ENCODE measurements around the gene SH3GLB1.
A peak's percentile ranks its signal among the peaks of the same experiment; 100 is the strongest.

The SH3GLB1 gene

GRCh38 chr1:86750076-86750475 lies 45.7 kb downstream of the SH3GLB1 start:
- H3K4me3 ChIP-seq (ENCODE audit: low read length): no peak overlapping the region
- TF ChIP-seq CTCF (IDR thresholded peaks at IDR 0.05; ENCODE audit: insufficient read depth, low read depth, low read length, missing control alignments): no peak
- DNase-seq (ENCODE audit: low read depth): no peak

GRCh38 chr1:86750530-86750929 lies 46.2 kb downstream of the SH3GLB1 start:
- TF ChIP-seq CTCF (IDR thresholded peaks at IDR 0.05; ENCODE audit: insufficient read depth, low read depth, low read length, missing control alignments): no peak
- no peak for DNase-seq (ENCODE audit: low read depth)
- no peak overlapping the region for H3K4me3 ChIP-seq (ENCODE audit: low read length)

- no peak for TF ChIP-seq CTCF (IDR thresholded peaks at IDR 0.05; ENCODE audit: insufficient read depth, low read depth, low read length, missing control alignments)
- no peak for DNase-seq (ENCODE audit: low read depth)
- H3K4me3 ChIP-seq (ENCODE audit: low read length): no peak overlapping the region
Measured at GRCh38 chr1:86751923-86752322, 47.5 kb downstream of the SH3GLB1 start.

GRCh38 chr1:86753700-86754099 lies 49.3 kb downstream of the SH3GLB1 start:
- H3K4me3 ChIP-seq (ENCODE audit: low read length): no peak overlapping the region
- no peak for TF ChIP-seq CTCF (IDR thresholded peaks at IDR 0.05; ENCODE audit: insufficient read depth, low read depth, low read length, missing control alignments)
- DNase-seq (ENCODE audit: low read depth): peak; percentile 45

GRCh38 chr1:86754265-86754974 lies 50.0 kb downstream of the SH3GLB1 start:
- no peak for DNase-seq (ENCODE audit: low read depth)
- H3K4me3 ChIP-seq (ENCODE audit: low read length): no peak overlapping the region
- no peak for TF ChIP-seq CTCF (IDR thresholded peaks at IDR 0.05; ENCODE audit: insufficient read depth, low read depth, low read length, missing control alignments)

- no peak for TF ChIP-seq CTCF (IDR thresholded peaks at IDR 0.05; ENCODE audit: insufficient read depth, low read depth, low read length, missing control alignments)
- H3K4me3 ChIP-seq (ENCODE audit: low read length): no peak overlapping the region
- DNase-seq (ENCODE audit: low read depth): no peak
Measured at GRCh38 chr1:86756062-86756406, 51.7 kb downstream of the SH3GLB1 start.
